KOPT-K1 (cell line): ENCODE measurements around the gene STK32B.
"Not testable (repeated sequence)": the region's sequence is repeated elsewhere in the genome, so short reads cannot be mapped to it uniquely, and the experiment has no call there.

Source experiments
- H3K27ac ChIP-seq: fragments of 200-600 bp; sonication (generic); 2 replicates; pipeline ENCODE4 v1.5.1; 2016; ENCODE audit warnings: antibody characterized with exemption, mild to moderate bottlenecking, low read depth, low read length; ENCODE audit not compliant: poor library complexity, severe bottlenecking
- H3K36me3 ChIP-seq: fragments of 200-600 bp; sonication (generic); 2 replicates; pipeline ENCODE4 v1.5.1; 2017; ENCODE audit warnings: antibody characterized with exemption, mild to moderate bottlenecking, low read length, moderate library complexity; ENCODE audit not compliant: insufficient read depth
- H3K9me3 ChIP-seq: fragments of 200-600 bp; sonication (generic); 2 replicates; pipeline ENCODE4 v1.5.1; 2017; ENCODE audit warnings: antibody characterized with exemption, low read length, mild to moderate bottlenecking; ENCODE audit not compliant: insufficient read depth, poor library complexity, severe bottlenecking

Gene STK32B

GRCh38 chr4:5164221-5164912 lies 113.1 kb downstream of the STK32B start:
- no peaks in the 10 kb centered on the region for H3K36me3 ChIP-seq
- no peaks in the 10 kb centered on the region for H3K9me3 ChIP-seq
- no peak overlapping the region for H3K27ac ChIP-seq

DNA sequence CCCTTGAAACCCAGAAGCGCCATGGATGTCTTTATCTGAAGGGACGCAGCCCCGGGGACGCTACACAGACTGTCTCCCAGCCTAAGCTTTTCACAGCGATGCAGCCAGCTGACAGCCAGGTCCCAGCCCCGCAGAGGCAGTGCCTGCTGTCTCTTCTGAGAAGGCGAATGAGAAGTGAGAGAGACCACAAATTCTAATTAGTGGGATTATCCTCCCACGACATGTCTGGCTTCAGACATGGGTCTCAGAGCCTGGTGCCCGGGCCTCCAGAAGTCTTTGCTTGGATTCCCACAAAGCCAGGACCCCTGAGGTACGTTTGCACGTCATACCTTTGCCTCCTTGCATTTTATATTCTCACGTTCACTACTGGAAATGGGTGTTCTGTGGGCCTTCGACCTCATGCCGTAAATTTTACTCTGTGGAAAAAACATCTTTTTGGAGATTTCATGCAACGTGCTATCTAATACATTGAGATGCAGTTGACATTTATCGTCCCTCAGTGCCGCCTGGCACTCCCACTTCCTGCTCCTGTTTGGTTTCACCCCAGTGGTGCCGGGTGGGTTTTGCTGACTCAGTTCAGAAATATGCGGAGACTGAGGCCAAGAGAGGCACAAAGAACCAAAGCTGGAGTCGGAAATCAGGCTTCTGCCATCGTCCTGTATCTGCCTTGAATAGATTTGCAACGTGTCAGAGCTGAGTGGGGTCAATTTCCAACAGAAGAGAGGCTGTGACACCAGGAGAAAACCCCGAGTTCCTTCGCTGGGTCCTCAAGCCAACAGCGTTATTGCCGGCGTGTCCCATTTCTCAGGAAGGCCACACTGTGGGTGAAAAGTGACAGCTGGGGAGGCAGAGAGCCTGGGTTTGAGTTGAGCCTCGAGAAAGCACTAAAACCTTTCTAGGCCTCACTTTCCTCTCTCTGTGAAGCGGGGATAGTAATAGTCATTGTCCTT lies 114.4 kb downstream of the STK32B start:
- H3K27ac ChIP-seq, result no peak overlapping the region
- H3K9me3 ChIP-seq, result no peaks in the 10 kb centered on the region
- no peaks in the 10 kb centered on the region for H3K36me3 ChIP-seq

- H3K9me3 ChIP-seq, result no peaks in the 10 kb centered on the region
- no peaks in the 10 kb centered on the region for H3K36me3 ChIP-seq
- no peak overlapping the region for H3K27ac ChIP-seq
Observed at GRCh38 chr4:5166377-5166776, 115.1 kb downstream of the STK32B start.

- H3K9me3 ChIP-seq, result no peaks in the 10 kb centered on the region
- no peaks in the 10 kb centered on the region for H3K36me3 ChIP-seq
- no peak overlapping the region for H3K27ac ChIP-seq
Observed at GRCh38 chr4:5168891-5169290, 117.6 kb downstream of the STK32B start.

DNA sequence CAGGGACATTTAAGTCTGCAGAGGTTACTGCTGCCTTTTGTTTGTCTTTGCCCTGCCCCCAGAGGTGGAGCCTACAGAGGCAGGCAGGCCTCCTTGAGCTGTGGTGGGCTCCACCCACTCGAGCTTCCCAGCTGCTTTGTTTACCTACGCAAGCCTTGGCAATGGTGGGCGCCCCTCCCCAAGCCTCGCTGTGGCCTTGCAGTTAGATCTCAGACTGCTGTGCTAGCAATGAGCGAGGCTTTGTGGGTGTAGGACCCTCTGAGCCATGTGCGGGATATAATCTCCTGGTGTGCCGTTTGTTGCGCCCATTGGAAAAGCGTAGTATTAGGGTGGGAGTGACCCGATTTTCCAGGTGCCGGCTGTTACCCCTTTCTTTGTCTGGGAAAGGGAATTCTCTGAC lies 124.6 kb downstream of the STK32B start:
- not testable (repeated sequence) for H3K27ac ChIP-seq, H3K9me3 ChIP-seq, H3K36me3 ChIP-seq

- H3K36me3 ChIP-seq, result no peaks in the 10 kb centered on the region
- H3K27ac ChIP-seq, result no peak overlapping the region
- no peaks in the 10 kb centered on the region for H3K9me3 ChIP-seq
Observed at GRCh38 chr4:5184606-5185005, 133.3 kb downstream of the STK32B start.

GRCh38 chr4:5185551-5185950 lies 134.3 kb downstream of the STK32B start:
- H3K36me3 ChIP-seq, result no peaks in the 10 kb centered on the region
- H3K27ac ChIP-seq, result no peak overlapping the region

GRCh38 chr4:5186271-5187064 lies 135.2 kb downstream of the STK32B start:
- Histone ChIP-seq H3K36me3 (no peaks in the 10 kb centered on the region), H3K27ac (no peak overlapping the region), H3K9me3 (no peaks in the 10 kb centered on the region)

More at GRCh38 chr4:5185551-5185950, 134.3 kb downstream of the STK32B start:
- no peaks in the 10 kb centered on the region for H3K9me3 ChIP-seq

DNA sequence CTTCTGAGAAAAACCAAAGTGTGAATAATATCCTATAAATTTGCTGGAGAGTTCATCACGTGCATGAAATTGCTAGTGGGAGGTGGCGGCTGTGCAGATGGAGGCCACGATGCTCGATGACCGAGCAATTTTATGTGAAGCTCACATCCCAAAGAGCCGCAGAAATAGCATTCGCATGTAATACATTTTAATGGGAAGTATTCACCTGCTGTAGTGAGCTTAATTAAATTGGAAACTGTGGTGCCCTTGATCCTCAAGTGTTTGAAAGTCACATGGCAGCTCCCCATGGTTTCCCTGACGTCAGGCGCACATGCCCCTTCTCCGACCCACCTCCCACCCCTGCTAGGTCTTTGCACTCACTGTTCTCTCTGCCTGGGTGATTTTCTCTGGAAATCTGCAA lies 136.8 kb downstream of the STK32B start:
- H3K36me3 ChIP-seq, result no peaks in the 10 kb centered on the region
- H3K9me3 ChIP-seq, result no peaks in the 10 kb centered on the region
- H3K27ac ChIP-seq, result no peak overlapping the region

- H3K9me3 ChIP-seq, result no peaks in the 10 kb centered on the region
- no peak overlapping the region for H3K27ac ChIP-seq
- no peaks in the 10 kb centered on the region for H3K36me3 ChIP-seq
Observed at GRCh38 chr4:5191831-5192230, 140.6 kb downstream of the STK32B start.

GRCh38 chr4:5192271-5192670 lies 141.0 kb downstream of the STK32B start:
- Histone ChIP-seq H3K9me3 (no peaks in the 10 kb centered on the region), H3K27ac (no peak overlapping the region)

DNA sequence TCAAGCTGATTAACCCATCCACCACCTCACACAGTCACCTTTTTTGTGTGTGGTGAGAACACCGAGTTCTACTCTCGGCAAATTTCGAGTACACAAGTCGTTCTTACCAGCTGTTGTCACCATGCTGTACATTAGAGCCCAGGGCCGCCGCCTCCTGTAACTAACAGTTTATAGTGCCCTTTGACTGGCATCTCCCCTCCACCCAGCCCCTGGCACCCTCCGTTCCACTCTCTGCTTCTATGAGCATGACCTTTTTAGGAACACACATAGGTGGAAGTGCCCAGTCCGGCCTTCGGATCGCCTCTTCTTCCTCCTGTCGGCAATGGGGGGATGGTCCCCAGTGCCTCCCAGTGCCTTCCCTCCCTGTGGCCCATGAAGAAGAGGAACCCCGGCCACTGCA lies 141.4 kb downstream of the STK32B start:
- Histone ChIP-seq H3K27ac (no peak overlapping the region), H3K9me3 (no peaks in the 10 kb centered on the region), H3K36me3 (no peaks in the 10 kb centered on the region)

More at GRCh38 chr4:5192271-5192670, 141.0 kb downstream of the STK32B start:
- H3K36me3 ChIP-seq, result no peaks in the 10 kb centered on the region

DNA sequence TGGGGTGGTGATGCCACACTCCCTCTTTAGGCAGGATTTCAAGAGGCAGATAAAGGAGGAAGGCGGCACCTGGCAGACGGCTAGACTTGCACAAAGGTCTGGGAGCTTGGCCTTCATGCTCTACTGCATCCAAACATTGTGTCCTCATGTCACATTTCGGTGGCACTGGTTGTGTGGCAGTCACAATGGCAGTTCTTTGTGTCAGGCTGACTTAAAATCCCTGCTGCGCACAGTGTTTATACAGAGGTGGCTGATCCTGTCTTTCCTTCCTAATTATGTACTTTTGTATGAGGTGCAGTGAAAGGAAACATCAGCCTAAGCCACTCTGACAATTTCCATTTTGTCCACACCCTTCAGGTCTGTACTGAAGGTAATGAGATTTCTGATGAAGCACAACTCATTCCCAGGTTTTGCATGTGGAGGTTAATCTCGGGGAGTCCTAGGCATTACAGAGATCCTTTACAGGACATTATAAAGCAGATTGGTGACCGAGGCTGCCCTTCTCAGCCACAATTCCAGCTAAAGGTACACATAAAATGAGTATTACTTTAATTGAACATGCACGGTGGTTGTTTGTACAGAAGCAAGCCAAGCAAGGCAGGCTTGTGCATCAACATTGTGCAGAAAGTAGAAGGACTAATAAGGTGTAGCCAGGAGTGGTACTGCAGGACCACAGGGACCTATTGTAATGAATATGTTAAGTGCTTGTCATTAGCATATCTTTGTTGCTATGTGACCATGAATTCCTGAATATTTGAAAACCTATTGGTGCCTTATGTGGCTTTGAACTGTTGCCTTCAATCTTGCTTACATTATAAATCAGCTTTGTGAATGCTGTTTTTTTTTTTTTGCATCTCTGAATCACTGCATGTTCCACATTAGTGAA lies 147.6 kb downstream of the STK32B start:
- H3K36me3 ChIP-seq, result no peaks in the 10 kb centered on the region
- H3K9me3 ChIP-seq, result no peaks in the 10 kb centered on the region
- no peak overlapping the region for H3K27ac ChIP-seq

DNA sequence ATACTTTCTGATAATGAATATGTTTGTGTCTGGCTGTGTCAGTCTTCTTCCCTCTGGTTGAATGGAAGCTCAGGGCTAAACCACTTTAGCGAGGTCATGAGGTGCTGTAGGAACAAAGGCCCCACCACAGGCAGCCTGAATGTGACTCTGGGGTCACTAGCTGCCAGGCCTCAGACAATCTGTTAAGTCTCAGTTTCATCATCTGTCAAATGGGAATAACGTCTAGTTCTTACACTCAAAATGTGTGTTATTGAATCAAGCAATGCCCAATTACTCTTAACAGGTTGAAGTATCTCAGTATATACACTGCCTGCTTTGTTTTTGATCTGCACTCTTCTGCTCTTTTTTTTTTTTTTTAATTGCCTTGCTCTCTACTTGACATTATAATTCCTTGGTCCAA lies 148.6 kb downstream of the STK32B start:
- H3K36me3 ChIP-seq, result no peaks in the 10 kb centered on the region
- no peaks in the 10 kb centered on the region for H3K9me3 ChIP-seq
- H3K27ac ChIP-seq, result no peak overlapping the region
